ENCODE results near the gene NPTX1.

Gene NPTX1

GRCh38 chr17:80463784-80464400 is 12.5 kb downstream of the NPTX1 start:
- no peaks in the 10 kb centered on the region for H3K36me3 ChIP-seq
- no peaks in the 10 kb centered on the region for H3K4me1 ChIP-seq
- peaks cover 18% of the 10 kb centered on the region for H3K27me3 ChIP-seq
- no peaks in the 10 kb centered on the region for H3K9me3 ChIP-seq
- DNase-seq, result no peak
- no peak overlapping the region for H3K4me3 ChIP-seq (ENCODE audit: low read depth, low read length)
- no peak for TF ChIP-seq CTCF (IDR thresholded peaks at IDR 0.05; ENCODE audit: low read depth, low read length)

DNA sequence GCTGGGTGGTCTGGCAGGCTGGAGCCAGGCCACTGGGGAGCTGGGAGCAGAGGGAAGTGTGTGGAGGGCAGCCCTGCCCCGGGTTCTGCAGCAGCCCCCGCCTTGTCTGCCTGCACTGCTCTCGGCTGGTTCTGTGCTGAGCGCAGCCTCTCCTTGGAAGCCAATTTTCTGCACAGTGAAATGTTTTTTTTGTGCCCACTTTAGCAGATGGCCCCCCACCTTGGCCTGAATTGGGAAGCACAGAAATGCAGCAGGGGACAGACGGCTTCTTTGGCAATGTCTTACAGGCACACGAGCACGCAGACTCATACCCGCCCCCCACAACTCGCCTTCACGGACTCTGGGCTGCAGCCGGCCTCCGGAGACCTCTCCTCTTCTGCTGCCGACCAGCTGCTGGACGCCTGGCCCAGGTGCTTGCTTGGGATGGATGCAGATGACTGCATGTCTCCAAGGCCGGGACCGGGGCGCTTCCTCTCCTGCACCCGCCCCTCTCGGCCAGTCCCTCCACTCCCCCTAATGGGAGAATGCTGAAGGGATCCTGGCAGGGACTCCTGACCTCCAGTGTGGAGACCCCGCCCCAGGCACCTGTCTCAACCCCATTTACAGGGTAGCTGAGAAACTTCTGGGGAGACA is 14.8 kb downstream of the NPTX1 start:
- Histone ChIP-seq H3K9me3 (no peaks in the 10 kb centered on the region), H3K27me3 (no peaks in the 10 kb centered on the region; the same call in 1 of the 2 replicates), H3K4me1 (no peaks in the 10 kb centered on the region), H3K36me3 (no peaks in the 10 kb centered on the region), H3K4me3 (ENCODE audit: low read depth, low read length) (no peak overlapping the region)
- no peak for DNase-seq
- no peak for TF ChIP-seq CTCF (IDR thresholded peaks at IDR 0.05; ENCODE audit: low read depth, low read length)

DNA sequence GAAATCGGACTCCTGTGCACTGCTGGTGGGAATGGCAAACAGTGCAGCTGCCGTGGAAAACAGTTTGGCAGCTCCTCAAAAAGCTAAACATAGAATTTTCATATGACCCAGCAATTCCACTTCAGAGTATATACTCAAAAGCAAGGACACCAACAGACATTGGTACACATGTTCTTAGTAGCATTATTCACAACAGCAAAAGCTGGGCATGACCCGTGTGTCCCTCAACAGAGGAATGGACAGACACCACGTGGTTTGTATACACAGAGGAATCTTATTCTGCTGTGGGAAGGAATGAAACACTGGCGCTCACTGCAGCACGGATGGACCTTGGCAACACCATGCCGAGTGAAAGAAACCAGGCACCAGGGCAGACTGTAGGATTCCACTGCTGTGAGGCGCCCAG is 16.0 kb downstream of the NPTX1 start:
- Histone ChIP-seq H3K4me3 (ENCODE audit: low read depth, low read length) (no peak overlapping the region), H3K9me3 (no peaks in the 10 kb centered on the region), H3K36me3 (no peaks in the 10 kb centered on the region), H3K27me3 (no peaks in the 10 kb centered on the region), H3K4me1 (no peaks in the 10 kb centered on the region)
- no peak for TF ChIP-seq CTCF (IDR thresholded peaks at IDR 0.05; ENCODE audit: low read depth, low read length)
- no peak for DNase-seq

GRCh38 chr17:80459234-80459633 is 17.2 kb downstream of the NPTX1 start:
- Histone ChIP-seq H3K4me3 (ENCODE audit: low read depth, low read length) (no peak overlapping the region), H3K36me3 (no peaks in the 10 kb centered on the region), H3K9me3 (no peaks in the 10 kb centered on the region), H3K4me1 (no peaks in the 10 kb centered on the region), H3K27me3 (no peaks in the 10 kb centered on the region)
- TF ChIP-seq CTCF (IDR thresholded peaks at IDR 0.05; ENCODE audit: low read depth, low read length), result no peak
- no peak for DNase-seq

GRCh38 chr17:80458016-80458415 is 18.4 kb downstream of the NPTX1 start:
- no peaks in the 10 kb centered on the region for H3K36me3 ChIP-seq
- H3K27me3 ChIP-seq, result no peaks in the 10 kb centered on the region
- no peak for TF ChIP-seq CTCF (IDR thresholded peaks at IDR 0.05; ENCODE audit: low read depth, low read length)
- no peak for DNase-seq
- H3K9me3 ChIP-seq, result no peaks in the 10 kb centered on the region
- no peak overlapping the region for H3K4me3 ChIP-seq (ENCODE audit: low read depth, low read length)
- H3K4me1 ChIP-seq, result no peaks in the 10 kb centered on the region

DNA sequence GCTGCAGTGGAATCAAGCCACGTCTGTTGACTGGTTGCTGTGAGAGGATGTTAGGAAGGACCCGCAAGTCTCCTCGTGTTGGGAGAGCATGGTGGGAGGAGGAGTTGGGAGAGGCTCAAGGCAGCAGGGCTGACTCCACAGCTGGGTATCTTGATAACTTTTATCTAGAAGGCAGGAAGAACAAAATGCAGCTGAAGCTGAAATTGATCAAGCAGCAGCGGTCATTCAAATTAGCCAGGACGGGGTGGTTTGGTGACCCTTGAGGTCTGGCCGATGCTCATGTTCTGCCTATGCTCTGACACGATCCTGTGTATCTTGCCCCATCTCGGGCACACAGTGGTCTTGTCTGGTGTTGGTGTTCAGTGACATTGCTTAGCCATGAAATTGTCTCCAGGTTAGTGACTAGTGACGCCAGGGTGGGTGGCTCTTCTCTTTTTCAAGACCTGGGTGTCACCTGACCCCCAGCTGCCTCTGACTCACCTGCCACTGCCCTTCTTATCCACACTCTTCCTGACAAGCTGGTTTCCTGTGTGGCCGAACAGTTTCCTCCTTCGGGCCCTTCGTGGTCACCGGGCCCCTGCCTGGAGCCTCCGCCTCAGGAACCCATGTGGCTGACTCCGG is 19.1 kb downstream of the NPTX1 start:
- DNase-seq, result no peak
- H3K27me3 ChIP-seq, result no peaks in the 10 kb centered on the region
- H3K4me1 ChIP-seq, result no peaks in the 10 kb centered on the region
- TF ChIP-seq CTCF (IDR thresholded peaks at IDR 0.05; ENCODE audit: low read depth, low read length), result no peak
- H3K36me3 ChIP-seq, result no peaks in the 10 kb centered on the region
- no peak overlapping the region for H3K4me3 ChIP-seq (ENCODE audit: low read depth, low read length)
- no peaks in the 10 kb centered on the region for H3K9me3 ChIP-seq
